ENCODE data around the gene TPRG1. TPM values are rescaled to one million over a fixed set of nuclear protein-coding genes. Genes with fewer than 3 reads are reported as not detected.

TPRG1 gene
- total RNA-seq, 1 experiment from 2014 or later: 0.35 TPM

DNA sequence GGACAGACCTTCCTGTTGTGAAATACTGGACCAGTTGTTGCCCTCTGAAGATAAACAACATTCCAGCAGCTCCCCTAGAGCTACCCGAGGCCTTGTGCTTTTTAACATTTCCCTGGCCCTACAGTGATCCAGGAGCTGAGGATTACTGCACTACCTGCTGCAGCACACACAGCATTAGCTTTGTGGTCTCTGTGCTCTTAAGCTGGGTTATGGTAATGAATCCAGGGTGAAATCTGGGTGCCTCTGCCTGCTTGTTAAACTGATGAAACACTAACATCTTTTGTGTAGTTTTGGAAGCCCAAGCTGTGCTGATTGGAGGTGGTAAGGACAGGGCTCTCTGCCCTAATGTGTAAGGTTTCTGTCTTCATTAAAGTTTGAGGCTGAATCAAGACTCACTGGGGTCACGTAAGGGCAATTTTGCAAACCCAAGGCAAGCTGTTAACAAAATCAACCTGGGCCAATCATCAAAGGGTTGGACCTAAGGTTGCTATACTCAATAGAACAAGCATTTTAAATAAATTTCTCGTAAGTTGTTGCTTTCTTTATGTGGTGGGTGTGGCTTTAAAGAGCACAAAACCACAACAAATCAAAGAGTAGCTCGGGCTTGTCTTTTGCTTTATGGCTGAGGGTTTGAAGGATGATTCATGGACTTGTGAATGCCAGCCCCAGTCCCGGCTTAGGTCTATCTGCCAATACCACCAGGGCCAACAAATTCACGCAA lies 183.9 kb downstream of the TPRG1 start:
- DNase-seq (ENCODE audit: low spot score): peak; percentile 95

DNA sequence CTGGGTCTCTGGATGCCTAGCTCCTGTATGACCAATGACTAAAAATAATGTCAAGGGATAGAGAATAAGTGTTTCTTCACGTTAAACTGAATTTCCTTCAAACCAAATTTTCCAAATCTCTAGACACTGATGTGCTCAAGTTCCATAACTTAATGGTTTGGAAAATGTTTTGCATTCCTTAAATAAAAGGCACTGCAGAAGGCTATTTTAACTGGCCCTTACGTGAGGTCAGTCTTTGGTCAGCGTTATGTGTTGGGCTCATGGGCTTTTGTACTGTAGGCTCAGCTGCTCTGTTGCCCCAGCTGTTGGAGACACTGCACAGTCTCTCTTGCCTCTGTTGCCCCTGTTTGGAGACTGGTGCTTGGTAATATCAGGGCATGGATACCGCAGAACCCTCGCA lies 188.5 kb downstream of the TPRG1 start:
- DNase-seq (ENCODE audit: low spot score): no peak

DNA sequence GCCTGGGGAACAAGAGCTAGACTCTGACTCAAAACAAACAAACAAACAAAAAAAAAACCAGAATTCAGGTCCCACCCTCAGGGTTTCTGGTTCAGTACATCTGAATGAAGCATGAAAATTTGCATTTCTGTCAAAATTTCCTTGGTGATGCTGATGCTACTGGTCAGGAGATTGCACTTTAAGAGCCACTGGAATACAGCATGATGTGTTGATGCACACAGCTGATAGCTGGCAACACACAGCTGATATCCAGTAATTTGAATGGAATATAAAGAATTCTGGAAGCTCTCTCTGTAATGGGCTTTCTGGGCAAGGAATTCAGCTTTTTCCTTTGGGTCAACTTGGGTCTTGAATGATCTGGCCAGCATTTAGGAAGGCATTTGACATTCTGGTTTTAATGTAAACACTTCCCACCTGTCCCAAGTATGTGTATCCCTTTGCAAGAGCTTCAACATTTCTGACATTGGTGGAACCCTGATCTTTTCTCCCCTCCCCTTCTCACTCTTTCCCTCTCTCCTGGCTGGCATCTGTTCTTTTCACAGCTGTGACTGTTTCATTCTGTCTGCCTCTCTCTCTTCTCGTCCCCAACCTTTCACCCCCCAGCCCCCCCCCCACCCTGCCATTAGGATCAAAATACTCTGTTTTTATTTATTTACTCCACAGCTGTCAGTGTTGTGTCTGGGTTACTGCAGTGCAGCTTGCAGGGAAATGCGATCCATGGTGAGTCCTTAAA lies 189.5 kb downstream of the TPRG1 start:
- DNase-seq (ENCODE audit: low spot score): no peak

DNA sequence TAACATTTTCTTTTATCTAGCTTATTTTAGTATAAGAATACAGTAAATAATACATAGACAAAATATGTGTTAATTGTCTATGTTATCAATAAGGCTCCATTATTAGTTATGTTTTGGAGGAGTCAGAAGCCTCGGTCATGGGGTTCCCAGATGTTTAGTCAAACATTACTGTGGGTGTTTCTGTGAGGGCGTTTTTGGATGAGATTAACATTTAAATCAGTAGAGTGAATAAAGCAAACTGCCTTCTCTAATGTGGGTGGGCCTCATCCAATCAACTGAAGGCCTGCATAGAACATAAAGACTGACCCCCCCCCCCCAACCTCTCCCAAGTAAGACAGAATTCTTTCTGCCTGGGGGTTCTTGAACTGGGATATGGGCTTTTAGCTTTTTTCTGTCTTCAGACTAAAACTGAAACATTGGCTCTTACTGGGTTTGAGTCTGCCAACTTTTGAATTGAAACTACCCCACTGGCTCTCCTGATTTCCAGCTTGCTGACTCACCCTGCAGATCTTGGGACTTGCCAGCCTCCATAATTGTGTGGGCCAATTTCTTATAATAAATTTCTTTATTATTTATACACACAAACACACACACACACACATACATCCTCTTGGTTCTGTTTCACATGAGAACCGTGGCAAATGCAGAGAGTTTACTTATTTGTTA lies 192.0 kb downstream of the TPRG1 start:
- DNase-seq (ENCODE audit: low spot score): peak; percentile 31

DNA sequence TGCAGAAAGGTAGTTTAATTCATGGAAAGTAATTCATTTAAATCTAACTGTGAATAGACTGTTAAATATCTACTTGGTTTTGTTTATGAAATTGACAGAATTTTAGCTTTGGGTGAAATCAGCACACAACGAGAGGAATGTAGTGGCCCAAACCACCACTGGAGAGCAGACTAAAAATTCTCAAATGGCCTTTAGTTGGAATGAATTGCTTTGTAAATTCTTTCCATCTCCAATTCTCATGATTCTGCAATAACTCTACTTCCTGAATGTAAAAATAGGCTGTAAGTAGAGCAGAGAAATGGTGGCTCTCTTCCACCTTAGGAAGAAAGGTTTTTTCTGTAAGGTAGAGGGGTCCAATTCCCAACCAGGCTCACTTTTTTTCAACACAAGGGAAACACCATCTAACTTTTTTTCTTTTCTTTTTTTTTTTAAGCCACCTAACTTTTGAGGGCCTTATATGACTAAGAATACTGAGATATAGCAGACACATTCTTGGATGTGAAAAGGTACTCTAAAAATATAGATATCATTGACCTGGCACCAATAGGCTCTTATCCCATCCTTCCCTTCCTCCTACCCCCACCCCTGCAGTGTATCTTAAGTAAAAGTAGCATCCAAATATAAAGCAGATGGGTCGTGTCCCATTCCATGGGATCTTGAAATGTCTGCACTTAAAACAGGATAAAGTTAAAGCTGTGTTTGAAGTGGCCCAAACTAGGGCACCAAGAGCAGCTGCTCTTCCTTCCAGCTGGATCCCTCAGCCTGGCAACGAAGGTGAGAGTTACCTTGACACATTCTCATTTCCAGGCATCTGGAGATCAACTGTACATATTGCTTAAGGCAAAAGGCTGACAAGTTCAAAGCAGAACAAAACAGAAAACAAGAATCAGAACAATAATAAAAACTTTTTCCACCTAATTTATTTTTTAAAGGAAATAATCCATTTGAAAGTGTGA lies 194.1 kb downstream of the TPRG1 start:
- no peak for DNase-seq (ENCODE audit: low spot score)

DNA sequence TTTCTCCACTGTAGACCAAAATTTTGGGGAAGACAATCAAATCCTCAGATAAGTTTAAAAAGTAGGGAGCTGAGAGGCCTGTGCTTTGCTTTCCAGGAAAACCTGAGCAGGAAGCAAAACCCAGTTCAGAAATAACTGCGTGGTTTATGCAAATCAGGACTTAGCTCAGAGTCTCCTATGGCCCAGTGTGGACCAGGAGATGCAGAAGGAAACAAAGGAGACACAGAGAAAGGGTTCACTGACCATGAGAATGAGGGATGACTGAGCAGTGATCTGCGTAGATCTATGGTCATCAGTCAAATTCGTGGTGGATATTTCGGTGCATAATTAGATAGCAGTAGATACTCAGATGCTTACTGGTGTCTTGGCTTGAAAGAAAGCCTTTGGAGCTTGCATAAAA lies 196.6 kb downstream of the TPRG1 start:
- no peak for DNase-seq (ENCODE audit: low spot score)

DNA sequence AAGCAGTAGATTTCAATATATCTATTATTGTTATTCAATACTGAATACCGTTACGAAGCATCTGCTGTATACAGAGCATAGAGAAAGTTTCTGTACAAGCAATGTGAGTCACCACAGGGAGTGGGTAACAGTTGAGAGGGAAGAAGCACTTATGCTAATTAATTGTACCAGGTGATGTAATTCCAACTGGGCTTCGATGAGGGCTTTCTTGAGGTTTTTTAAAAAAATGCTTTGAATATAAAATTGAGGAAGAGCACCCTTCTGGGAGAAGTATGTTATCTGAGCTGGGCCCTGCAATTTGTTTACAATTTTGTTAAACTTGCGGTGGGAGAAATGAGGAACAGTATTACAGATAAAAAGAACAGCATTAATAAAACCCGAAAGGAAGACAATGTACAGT lies 197.9 kb downstream of the TPRG1 start:
- DNase-seq (ENCODE audit: low spot score): peak; percentile 39

DNA sequence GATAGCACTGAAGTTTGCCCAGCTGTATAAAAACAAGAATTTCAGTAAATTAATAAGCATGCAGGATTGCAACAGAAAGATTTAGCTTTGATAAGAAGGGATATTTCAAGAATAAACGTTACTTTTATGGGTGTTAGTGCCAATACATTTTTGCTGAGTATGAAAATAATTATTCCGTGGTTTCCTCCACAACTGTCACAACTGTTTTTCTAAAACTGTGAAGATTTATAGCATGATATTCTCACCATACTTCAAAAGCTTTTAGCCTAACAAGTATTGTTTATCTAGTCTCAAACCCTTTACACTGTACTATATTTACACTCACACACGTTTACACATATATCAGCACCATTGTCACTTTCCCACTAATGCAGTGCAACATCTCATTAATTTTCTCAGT lies 200.5 kb downstream of the TPRG1 start:
- DNase-seq (ENCODE audit: low spot score): no peak
